DND-41 (cell line): Measurements from ENCODE around the gene EFHD2.

Experiments used
- ATAC-seq: fragments of 200-7000 bp; cut with Tn5 transposase; 3 replicates; pipeline ENCODE4 v1.9.1; 2021; ENCODE audit warnings: low read depth; ENCODE audit not compliant: insufficient read depth
- DNase-seq: peaks from one replicate; pipeline ENCODE4 v3.0.0-alpha.2; 2020
- H2AFZ ChIP-seq: 2 replicates; pipeline ENCODE4 v1.6.0; 2012; ENCODE audit warnings: low read depth, low read length
- H3K27ac ChIP-seq: 2 replicates; pipeline ENCODE4 v1.5.1; 2012; ENCODE audit warnings: low read length, inconsistent platforms
- H3K27me3 ChIP-seq: fragments of 200-600 bp; sonication (generic); 2 replicates; pipeline ENCODE4 v1.6.0; 2012; ENCODE audit warnings: low read length, mild to moderate bottlenecking, inconsistent platforms; ENCODE audit not compliant: insufficient read depth, poor library complexity
- H3K36me3 ChIP-seq: 2 replicates; pipeline ENCODE4 v1.5.1; 2012; ENCODE audit warnings: low read length, inconsistent platforms; ENCODE audit not compliant: insufficient read depth
- H3K4me1 ChIP-seq: 2 replicates; pipeline ENCODE4 v1.5.1; 2012; ENCODE audit warnings: mild to moderate bottlenecking, low read length; ENCODE audit not compliant: insufficient read depth
- H3K4me2 ChIP-seq: 2 replicates; pipeline ENCODE4 v1.6.0; 2012; ENCODE audit warnings: mild to moderate bottlenecking, moderate library complexity, low read length, inconsistent platforms; ENCODE audit not compliant: insufficient read depth
- H3K4me3 ChIP-seq, 2 experiments: fragments of 200-600 bp in 1 of 2; shearing (Covaris generic) in 1 of 2; 2 replicates each; pipeline ENCODE4 v1.5.1; 2012 to 2016; ENCODE audit warnings: inconsistent platforms in 2 of 2, low read length in 2 of 2, mild to moderate bottlenecking in 2 of 2, low read depth in 1 of 2, moderate library complexity in 1 of 2
- H3K79me2 ChIP-seq: 2 replicates; pipeline ENCODE4 v1.6.0; 2012; ENCODE audit warnings: low read length, inconsistent platforms; ENCODE audit not compliant: insufficient read depth
- H3K9ac ChIP-seq: 2 replicates; pipeline ENCODE4 v1.6.0; 2012; ENCODE audit warnings: low read depth, mild to moderate bottlenecking, inconsistent platforms, low read length, moderate library complexity
- H3K9me3 ChIP-seq: 2 replicates; pipeline ENCODE4 v1.5.1; 2012; ENCODE audit warnings: low read length, moderate library complexity, mild to moderate bottlenecking, inconsistent platforms; ENCODE audit not compliant: insufficient read depth, severe bottlenecking
- H4K20me1 ChIP-seq: 2 replicates; pipeline ENCODE4 v1.6.0; 2012; ENCODE audit warnings: low read length; ENCODE audit not compliant: insufficient read depth
- CTCF ChIP-seq: IDR thresholded peaks from 2 replicates; pipeline ENCODE4 v1.5.1; 2012; ENCODE audit warnings: borderline replicate concordance, low read length, moderate library complexity, mild to moderate bottlenecking; ENCODE audit not compliant: poor library complexity, severe bottlenecking; ENCODE audit errors: extremely low read depth
- EZH2 ChIP-seq: IDR thresholded peaks from 3 replicates; pipeline ENCODE4 v1.6.1; 2012; ENCODE audit warnings: borderline replicate concordance, low read depth, mild to moderate bottlenecking, moderate library complexity, low read length, inconsistent platforms; ENCODE audit not compliant: severe bottlenecking

EFHD2 gene

GRCh38 chr1:15453734-15454133 lies 44.0 kb downstream of the EFHD2 start:
- no peak for TF ChIP-seq CTCF
- TF ChIP-seq EZH2, result no peak
- H3K9me3 ChIP-seq, result no peaks in the 10 kb centered on the region
- H3K79me2 ChIP-seq, result no peaks in the 10 kb centered on the region
- H2AFZ ChIP-seq, result no peak overlapping the region
- no peak for DNase-seq
- H3K4me2 ChIP-seq, result no peak overlapping the region
- no peak for ATAC-seq
- H3K4me1 ChIP-seq, result no peaks in the 10 kb centered on the region
- H3K27ac ChIP-seq, result no peak overlapping the region
- no peak overlapping the region for H3K4me3 ChIP-seq
- H3K27me3 ChIP-seq, result no peaks in the 10 kb centered on the region
- H3K36me3 ChIP-seq, result no peaks in the 10 kb centered on the region
- no peak overlapping the region for H3K9ac ChIP-seq
- no peaks in the 10 kb centered on the region; the same call in 1 of the 2 replicates for H4K20me1 ChIP-seq

DNA sequence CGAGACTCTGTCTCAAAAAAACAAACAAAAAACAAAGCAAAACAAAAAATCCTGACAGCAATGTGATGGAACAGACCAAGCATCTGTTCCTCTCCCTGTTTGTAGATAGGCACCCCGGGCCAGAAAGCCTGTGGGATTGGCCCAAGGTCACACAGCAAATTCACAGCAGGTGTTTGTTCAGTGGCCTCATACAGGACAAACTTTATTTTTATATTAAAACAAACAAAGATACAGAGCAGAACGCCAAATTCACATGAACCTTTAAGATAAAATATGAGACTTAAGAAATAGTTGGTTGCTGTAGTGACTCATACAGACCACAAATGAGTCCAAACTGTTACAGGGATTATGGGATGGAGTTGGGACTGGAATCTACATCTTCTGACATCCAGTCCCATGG lies 44.6 kb downstream of the EFHD2 start:
- DNase-seq (no peak), ATAC-seq (no peak)
- H3K36me3 ChIP-seq, result no peaks in the 10 kb centered on the region
- H3K79me2 ChIP-seq, result no peaks in the 10 kb centered on the region
- no peak overlapping the region for H3K4me2 ChIP-seq
- no peak overlapping the region for H2AFZ ChIP-seq
- no peaks in the 10 kb centered on the region for H3K9me3 ChIP-seq
- H4K20me1 ChIP-seq, result no peaks in the 10 kb centered on the region; the same call in 1 of the 2 replicates
- TF ChIP-seq EZH2, result no peak
- TF ChIP-seq CTCF, result no peak
- no peak overlapping the region for H3K4me3 ChIP-seq
- no peak overlapping the region for H3K9ac ChIP-seq
- H3K27me3 ChIP-seq, result no peaks in the 10 kb centered on the region
- H3K4me1 ChIP-seq, result no peaks in the 10 kb centered on the region
- H3K27ac ChIP-seq, result no peak overlapping the region

DNA sequence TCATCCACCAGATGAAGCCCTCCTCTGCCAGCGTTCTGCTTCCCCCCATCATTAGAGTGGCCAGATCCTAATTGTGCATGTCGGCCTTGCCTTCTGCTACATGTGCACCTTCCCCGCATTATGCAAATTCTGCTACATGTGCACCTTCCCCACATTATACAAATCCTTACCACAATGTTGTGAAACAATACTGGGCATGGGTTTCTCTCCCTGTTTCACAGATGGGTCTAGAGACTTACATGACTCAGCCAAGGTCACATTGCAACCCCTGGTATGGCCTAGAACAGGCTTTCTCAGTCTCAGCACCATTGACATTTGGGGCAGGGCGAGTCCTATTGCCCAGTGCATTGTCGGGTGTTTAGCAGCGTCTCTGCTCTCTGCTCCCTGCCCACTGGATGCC lies 45.8 kb downstream of the EFHD2 start:
- TF ChIP-seq EZH2, result no peak
- TF ChIP-seq CTCF, result no peak
- H3K9ac ChIP-seq, result no peak overlapping the region
- no peaks in the 10 kb centered on the region; the same call in 1 of the 2 replicates for H4K20me1 ChIP-seq
- no peak overlapping the region for H3K4me3 ChIP-seq
- no peak overlapping the region for H3K27ac ChIP-seq
- H3K36me3 ChIP-seq, result no peaks in the 10 kb centered on the region
- ATAC-seq, result no peak
- H3K9me3 ChIP-seq, result no peaks in the 10 kb centered on the region
- H3K4me1 ChIP-seq, result no peaks in the 10 kb centered on the region
- no peaks in the 10 kb centered on the region for H3K79me2 ChIP-seq
- no peak overlapping the region for H2AFZ ChIP-seq
- no peak for DNase-seq
- no peaks in the 10 kb centered on the region for H3K27me3 ChIP-seq
- H3K4me2 ChIP-seq, result no peak overlapping the region

GRCh38 chr1:15456313-15456954 lies 46.7 kb downstream of the EFHD2 start, which contains the start of gene CELA2A:
CELA2A (plus strand) TSS chr1:15456732; CDS start chr1:15456754, 22 bp downstream.
- Histone ChIP-seq H3K4me1 (no peaks in the 10 kb centered on the region), H3K4me2 (no peak within 1 kb of the TSS), H3K9me3 (no peaks in the 10 kb centered on the region), H3K27ac (no peak within 1 kb of the TSS), H3K27me3 (no peaks in the 10 kb centered on the region), H3K36me3 (no peaks in the 10 kb centered on the region), H4K20me1 (no peaks in the 10 kb centered on the region; the same call in 1 of the 2 replicates), H3K79me2 (no peaks in the 10 kb centered on the region), H2AFZ (no peak within 1 kb of the TSS), H3K4me3 (no peak within 1 kb of the TSS), H3K9ac (no peak within 1 kb of the TSS)
- TF ChIP-seq EZH2 (no peak), CTCF (no peak)
- no peak for DNase-seq
- no peak for ATAC-seq
